ENCODE data around the gene LRRC75A.

Gene LRRC75A

GRCh38 chr17:16428098-16428882 lies 63.7 kb downstream of the LRRC75A start:
- TF ChIP-seq CTCF (IDR thresholded peaks at IDR 0.05) = peak; percentile 53

GRCh38 chr17:16427020-16427419 lies 65.0 kb downstream of the LRRC75A start:
- no peak for TF ChIP-seq CTCF (IDR thresholded peaks at IDR 0.05)

GRCh38 chr17:16425698-16426659 lies 66.0 kb downstream of the LRRC75A start:
- TF ChIP-seq CTCF (IDR thresholded peaks at IDR 0.05) = no peak

GRCh38 chr17:16425202-16425601 lies 66.8 kb downstream of the LRRC75A start:
- TF ChIP-seq CTCF (IDR thresholded peaks at IDR 0.05) = no peak

- TF ChIP-seq CTCF (IDR thresholded peaks at IDR 0.05) = no peak
These were observed 68.6 kb downstream of the LRRC75A start for GRCh38 chr17:16423226-16423872.

GRCh38 chr17:16422416-16422815 lies 69.6 kb downstream of the LRRC75A start:
- no peak for TF ChIP-seq CTCF (IDR thresholded peaks at IDR 0.05)

GRCh38 chr17:16419929-16420271 lies 72.1 kb downstream of the LRRC75A start:
- TF ChIP-seq CTCF (IDR thresholded peaks at IDR 0.05) = no peak

Data from LNCAP (cell line).